LHCN-M2 (cell line): ENCODE data around the gene OR10G4. TPM values are rescaled to one million over a fixed set of nuclear protein-coding genes. Genes with fewer than 3 reads are reported as not detected.
"Not testable (repeated sequence)": the region's sequence is repeated elsewhere in the genome, so short reads cannot be mapped to it uniquely, and the experiment has no call there.

Experiments used
- DNase-seq: peaks from one replicate; pipeline ENCODE4 v3.0.0-alpha.2; 2012; ENCODE audit warnings: low read depth
- polyA plus RNA-seq: library from polyadenylated mRNA; unstranded; fragments of >200 nt; gene quantifications from one replicate; pipeline ENCODE4 v1.2.1, GENCODE V29; 2012; ENCODE audit warnings: missing spikeins
- total RNA-seq: library from RNA; depleted of rRNA; stranded (reverse); fragments of >200 nt; gene quantifications from 2 replicates; pipeline ENCODE4 v1.2.3, GENCODE V29; 2014; rRNA removed

Gene OR10G4, protein sequence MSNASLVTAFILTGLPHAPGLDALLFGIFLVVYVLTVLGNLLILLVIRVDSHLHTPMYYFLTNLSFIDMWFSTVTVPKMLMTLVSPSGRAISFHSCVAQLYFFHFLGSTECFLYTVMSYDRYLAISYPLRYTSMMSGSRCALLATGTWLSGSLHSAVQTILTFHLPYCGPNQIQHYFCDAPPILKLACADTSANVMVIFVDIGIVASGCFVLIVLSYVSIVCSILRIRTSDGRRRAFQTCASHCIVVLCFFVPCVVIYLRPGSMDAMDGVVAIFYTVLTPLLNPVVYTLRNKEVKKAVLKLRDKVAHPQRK
- total RNA-seq = not detected in 2 replicates
- polyA plus RNA-seq = not detected

DNA sequence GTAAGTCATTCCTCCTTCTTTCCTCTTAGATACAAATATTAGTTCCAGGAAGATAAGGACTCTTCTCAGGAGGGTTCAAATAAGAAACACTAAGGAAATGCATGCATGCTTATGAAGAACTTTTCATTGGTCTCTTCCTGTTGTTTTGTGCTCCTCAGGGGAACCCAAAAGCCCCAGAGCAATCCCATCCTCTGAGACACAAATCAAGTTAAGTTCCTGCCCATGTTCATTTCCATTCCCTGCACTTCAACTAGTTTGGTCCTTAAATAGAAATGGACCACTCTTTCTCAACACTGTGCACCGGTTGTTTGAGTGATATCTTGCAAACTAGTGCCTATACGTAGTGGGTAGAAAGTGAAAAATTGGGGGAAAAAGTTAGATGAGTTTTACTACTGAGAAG, at the start of gene OR10G4:
Gene OR10G4 (plus strand): TSS at position 301 of the 400 bp plus-strand sequence. CDS start 2,578 bp downstream, outside the sequence.
- DNase-seq = no peak

- peak; percentile 87 for DNase-seq
Measured at GRCh38 chr11:123973816-123974215, 39.0 kb upstream of the OR10G4 start.

DNA sequence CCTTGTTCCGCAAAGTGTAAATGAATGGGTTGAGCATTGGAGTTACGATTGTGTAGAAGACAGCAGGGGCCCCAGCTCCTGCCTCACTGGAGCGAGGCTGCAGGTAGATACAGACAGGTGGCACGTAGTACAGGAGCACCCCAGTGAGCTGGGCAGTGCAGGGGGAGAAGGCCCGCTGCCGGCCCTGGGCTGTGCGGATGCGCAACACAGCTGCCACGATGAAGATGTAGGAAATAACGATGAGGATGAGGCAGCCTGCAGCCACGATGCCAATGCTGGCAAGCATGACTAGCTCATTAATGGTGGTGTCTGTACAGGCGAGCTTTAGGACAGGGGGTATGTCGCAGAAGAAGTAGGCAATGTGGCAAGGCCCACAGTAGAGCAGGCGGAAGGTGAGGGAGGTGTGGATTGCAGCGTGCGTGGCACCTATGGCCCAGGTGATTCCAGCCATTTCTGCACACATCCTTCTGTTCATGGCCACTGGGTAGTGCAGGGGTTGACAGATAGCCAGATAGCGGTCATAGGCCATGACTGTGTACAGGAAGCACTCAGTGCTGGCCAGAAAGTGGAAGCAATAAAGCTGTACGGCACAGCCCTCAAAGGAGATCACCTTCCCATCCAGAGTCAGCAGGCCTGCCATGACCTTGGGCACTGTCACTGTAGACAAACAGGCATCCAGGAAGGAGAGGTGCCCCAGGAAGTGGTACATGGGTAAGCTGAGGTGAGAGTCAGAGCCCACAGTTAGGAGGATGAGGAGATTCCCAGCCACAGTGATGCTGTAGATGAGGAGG, 35.8 kb upstream of the OR10G4 start:
- DNase-seq = no peak

DNA sequence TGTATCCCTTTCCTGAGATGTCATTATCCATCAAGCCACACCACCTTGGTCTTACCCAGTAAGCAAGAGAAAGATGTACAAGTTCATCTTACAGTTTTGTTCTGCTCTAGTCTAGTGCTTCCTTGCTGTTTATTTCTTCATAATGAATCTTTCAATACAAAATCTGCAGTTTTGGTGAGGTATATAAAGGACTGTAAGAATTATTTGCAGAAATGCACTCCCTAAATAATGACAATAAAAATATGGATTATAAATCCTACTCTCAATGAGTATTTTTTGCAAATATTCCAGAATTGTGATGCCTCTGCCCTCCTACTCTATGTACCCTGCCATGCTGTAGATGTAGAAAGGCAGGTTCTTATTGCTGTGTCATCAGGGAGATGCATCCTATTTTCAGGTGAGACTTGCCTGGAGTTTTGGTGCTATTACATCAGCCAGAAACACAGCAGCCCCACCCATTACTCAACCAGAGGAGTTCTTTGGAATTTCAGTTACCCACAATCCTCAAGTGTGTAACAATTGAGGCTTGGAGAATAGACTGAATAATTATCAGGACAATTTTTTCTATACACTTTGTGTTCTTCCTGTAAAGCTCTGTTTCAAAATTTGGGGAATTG, 35.0 kb upstream of the OR10G4 start, which contains the start of gene OR10S1:
Gene OR10S1 (minus strand): TSS at position 51 of the 617 bp plus-strand sequence. CDS start 117 bp downstream, outside the sequence.
- DNase-seq = no peak

- no peak for DNase-seq
Measured at GRCh38 chr11:123979311-123979710, 33.5 kb upstream of the OR10G4 start.

GRCh38 chr11:123995119-123995518, 17.7 kb upstream of the OR10G4 start, which contains the start of gene OR10G6:
Gene OR10G6, minus strand, starts transcription at chr11:123995161. Its CDS starts 0 bp downstream, at chr11:123995161.
- DNase-seq = no peak

DNA sequence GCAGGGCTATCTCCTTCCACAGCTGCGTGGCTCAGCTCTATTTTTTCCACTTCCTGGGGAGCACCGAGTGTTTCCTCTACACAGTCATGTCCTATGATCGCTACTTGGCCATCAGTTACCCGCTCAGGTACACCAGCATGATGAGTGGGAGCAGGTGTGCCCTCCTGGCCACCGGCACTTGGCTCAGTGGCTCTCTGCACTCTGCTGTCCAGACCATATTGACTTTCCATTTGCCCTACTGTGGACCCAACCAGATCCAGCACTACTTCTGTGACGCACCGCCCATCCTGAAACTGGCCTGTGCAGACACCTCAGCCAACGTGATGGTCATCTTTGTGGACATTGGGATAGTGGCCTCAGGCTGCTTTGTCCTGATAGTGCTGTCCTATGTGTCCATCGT, 3.0 kb downstream of the OR10G4 start:
- not testable (repeated sequence) for DNase-seq

DNA sequence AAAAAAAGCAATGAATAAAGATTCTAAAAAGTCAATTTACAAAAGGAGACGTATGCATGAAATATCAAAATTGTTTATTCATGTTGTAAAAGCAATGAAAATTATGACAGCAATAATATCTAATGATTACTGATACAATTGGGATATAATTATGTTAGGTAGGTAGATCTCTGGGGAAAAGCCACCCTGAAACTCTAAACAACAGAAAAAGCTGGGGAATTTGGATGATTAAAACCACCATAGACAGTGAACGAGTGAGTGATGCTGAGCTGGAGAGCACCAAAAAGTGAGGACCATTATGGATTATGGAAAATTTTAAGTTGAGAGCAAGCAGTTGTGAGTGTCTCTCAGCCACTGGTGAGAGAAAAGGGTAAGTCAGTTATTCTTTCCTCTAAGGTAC, 13.7 kb downstream of the OR10G4 start, which contains the start of gene OR10G8:
Gene OR10G8 (plus strand): TSS at position 301 of the 400 bp plus-strand sequence. CDS start 2,825 bp downstream, outside the sequence.
- no peak for DNase-seq

GRCh38 chr11:124036666-124037065, 23.9 kb downstream of the OR10G4 start:
- no peak for DNase-seq

- DNase-seq = no peak
Measured at GRCh38 chr11:124039557-124039956, 26.8 kb downstream of the OR10G4 start.

DNA sequence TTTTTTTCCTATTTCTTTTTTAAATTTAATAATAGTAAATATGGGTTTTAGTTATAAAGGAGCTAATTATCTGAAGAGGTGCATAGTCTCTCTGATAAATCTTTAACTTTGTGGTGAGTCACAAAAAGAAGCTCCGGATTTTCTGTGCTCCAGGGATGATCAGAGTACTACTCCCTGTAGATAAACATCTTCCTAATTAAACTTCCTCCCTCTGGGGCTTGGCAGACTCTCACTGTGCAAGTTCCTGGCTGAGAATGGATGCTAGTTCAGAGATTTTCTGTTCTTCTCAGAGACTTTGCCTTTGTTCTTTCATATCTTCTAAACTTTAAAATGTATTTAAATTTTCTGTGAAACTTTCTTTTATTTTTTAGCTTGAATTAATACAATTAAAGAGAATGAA, 28.5 kb downstream of the OR10G4 start, which contains the start of gene OR10G7:
Gene OR10G7 (minus strand): TSS at position 72 of the 400 bp plus-strand sequence. CDS start 2,324 bp downstream, outside the sequence.
- no peak for DNase-seq

DNA sequence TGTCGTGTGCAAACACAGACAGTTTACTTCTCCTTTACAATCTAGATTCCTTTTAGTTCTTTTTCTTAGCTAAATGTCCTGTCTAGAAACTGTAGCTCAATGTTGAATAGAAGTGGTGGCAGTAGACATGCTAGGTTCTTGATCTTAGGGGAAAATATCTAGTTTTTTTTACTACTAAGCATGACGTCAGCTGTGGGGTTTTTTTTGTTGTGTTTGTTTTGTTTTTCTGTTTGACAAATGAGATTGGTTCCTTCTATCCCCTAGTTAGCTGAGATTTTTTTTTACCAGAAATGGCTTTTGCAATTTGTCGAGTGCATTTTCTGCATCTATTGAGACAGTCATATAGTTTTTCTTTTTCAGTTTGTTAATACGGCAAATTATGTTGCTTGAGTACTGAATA, 30.6 kb downstream of the OR10G4 start:
- no peak for DNase-seq

DNA sequence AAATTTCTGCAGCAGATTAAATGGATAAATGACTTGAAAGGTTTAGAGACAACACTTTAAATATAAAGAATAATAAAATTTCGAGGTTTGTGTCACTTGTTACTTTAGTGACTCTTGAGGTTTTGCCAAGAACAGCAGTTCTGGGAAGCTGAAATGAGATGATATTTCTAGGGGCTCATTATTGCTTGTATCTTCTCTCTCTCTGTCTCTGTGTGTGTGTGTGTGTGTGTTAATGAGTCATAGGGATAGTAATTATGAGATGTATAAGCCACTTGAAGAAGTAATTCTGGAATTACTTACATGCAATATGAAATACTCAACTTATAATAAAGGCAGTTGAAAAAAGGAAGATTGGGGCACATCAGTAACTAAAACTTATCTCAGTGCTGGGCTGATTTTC, 38.0 kb downstream of the OR10G4 start:
- no peak for DNase-seq

DNA sequence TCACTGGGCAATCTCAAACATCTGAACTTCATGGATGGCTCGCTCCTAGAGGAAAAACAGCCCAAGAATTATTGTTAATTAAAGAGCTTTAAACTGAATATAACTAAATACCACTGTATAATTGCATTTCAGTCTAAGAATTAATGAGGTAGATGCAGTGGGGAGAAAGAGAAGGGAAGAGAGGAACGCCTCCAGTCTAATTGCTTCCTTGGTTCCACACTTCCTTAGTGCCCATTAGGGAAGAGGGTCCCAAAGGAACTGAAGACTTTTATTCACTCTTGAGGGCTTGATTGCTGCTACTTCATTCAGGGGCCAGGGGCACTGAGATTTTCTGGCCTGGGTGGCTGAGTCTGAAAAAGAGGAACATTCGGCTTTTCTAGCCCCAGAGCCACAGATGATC, 40.2 kb downstream of the OR10G4 start:
- no peak for DNase-seq

Other genes starting within 250 kb of the OR10G4 start
- not detected in 2 replicates for gene OR6M1, start 206.6 kb upstream of the OR10G4 start, total RNA-seq
- not detected in 2 replicates for gene TMEM225, start 127.3 kb upstream of the OR10G4 start, total RNA-seq
- gene OR8D4, start 110.8 kb upstream of the OR10G4 start, total RNA-seq = not detected in 2 replicates
- gene OR4D5, start 73.4 kb upstream of the OR10G4 start, total RNA-seq = not detected in 2 replicates
- not detected in 2 replicates for gene OR6T1, start 69.2 kb upstream of the OR10G4 start, total RNA-seq
- gene OR10S1, start 35.2 kb upstream of the OR10G4 start, total RNA-seq = not detected in 2 replicates
- not detected in 2 replicates for gene OR10G6, start 17.8 kb upstream of the OR10G4 start, total RNA-seq
- not detected in 2 replicates for gene OR10G9, start 10.0 kb downstream of the OR10G4 start, total RNA-seq
- not detected in 2 replicates for gene OR10G8, start 13.8 kb downstream of the OR10G4 start, total RNA-seq
- not detected in 2 replicates for gene OR10G7, start 28.3 kb downstream of the OR10G4 start, total RNA-seq
- 6.0 and 9.7 TPM in 2 replicates for gene VWA5A, start 102.5 kb downstream of the OR10G4 start, total RNA-seq
- not detected in 2 replicates for gene OR10D3, start 170.3 kb downstream of the OR10G4 start, total RNA-seq
- not detected in 2 replicates for gene OR8G1, start 228.1 kb downstream of the OR10G4 start, total RNA-seq
- gene OR8G5, start 243.4 kb downstream of the OR10G4 start, total RNA-seq = not detected in 2 replicates